NAMALWA (cell line): ENCODE data around the gene CALY.

Experiments used
- DNase-seq: peaks from one replicate; pipeline ENCODE4 v3.0.0-alpha.2; 2015; ENCODE audit warnings: low spot score

Gene CALY

GRCh38 chr10:133287832-133288500 lies 48.7 kb downstream of the CALY start:
- no peak for DNase-seq

GRCh38 chr10:133286366-133286765 lies 50.3 kb downstream of the CALY start:
- DNase-seq, result no peak

GRCh38 chr10:133285217-133285616 lies 51.5 kb downstream of the CALY start:
- DNase-seq, result no peak

- no peak for DNase-seq
These were observed 52.8 kb downstream of the CALY start for GRCh38 chr10:133283931-133284330.

- DNase-seq, result no peak
These were observed 53.8 kb downstream of the CALY start for GRCh38 chr10:133282846-133283390.

GRCh38 chr10:133281628-133282372 lies 54.9 kb downstream of the CALY start:
- no peak for DNase-seq

GRCh38 chr10:133281084-133281483 lies 55.6 kb downstream of the CALY start:
- no peak for DNase-seq

- DNase-seq, result no peak
These were observed 56.2 kb downstream of the CALY start for GRCh38 chr10:133280391-133281059.

- DNase-seq, result no peak
These were observed 57.1 kb downstream of the CALY start for GRCh38 chr10:133279326-133280226.

GRCh38 chr10:133278577-133279265 lies 58.0 kb downstream of the CALY start:
- DNase-seq, result peak; percentile 43

GRCh38 chr10:133277993-133278576 lies 58.6 kb downstream of the CALY start:
- DNase-seq, result no peak

GRCh38 chr10:133277277-133277992 lies 59.3 kb downstream of the CALY start:
- DNase-seq, result no peak

- DNase-seq, result peak; percentile 58
These were observed 60.1 kb downstream of the CALY start, which contains the start of gene ADAM8 for GRCh38 chr10:133276435-133277201. ADAM8 (minus strand) TSS chr10:133276868; CDS start chr10:133276817, 51 bp downstream.

- no peak for DNase-seq
These were observed 60.6 kb downstream of the CALY start for GRCh38 chr10:133276100-133276434.

GRCh38 chr10:133275684-133276092 lies 61.0 kb downstream of the CALY start:
- peak; percentile 68 for DNase-seq

- DNase-seq, result peak; percentile 59
These were observed 61.7 kb downstream of the CALY start for GRCh38 chr10:133274751-133275683.
